Measurements from ENCODE around the gene SART1.

SART1 gene

DNA sequence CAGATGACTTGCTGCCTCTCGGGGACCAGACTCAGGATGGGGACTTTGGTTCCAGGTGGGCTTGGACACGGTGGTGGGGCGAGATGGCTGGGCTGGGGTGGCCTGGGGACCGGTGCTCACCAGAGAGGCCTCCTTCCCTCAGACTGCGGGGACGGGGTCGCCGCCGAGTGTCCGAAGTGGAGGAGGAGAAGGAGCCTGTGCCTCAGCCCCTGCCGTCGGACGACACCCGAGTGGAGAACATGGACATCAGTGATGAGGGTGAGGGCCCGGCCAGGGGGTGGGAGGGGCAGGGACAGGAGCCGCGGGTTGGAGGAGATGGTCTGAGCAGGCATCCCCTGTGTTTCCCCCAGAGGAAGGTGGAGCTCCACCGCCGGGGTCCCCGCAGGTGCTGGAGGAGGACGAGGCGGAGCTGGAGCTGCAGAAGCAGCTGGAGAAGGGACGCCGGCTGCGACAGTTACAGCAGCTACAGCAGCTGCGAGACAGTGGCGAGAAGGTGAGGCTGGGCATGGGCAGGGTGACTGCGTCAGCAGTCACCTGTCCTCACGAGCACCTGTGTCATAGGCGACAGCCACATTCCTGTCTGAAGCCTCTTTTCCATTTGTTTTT, 5.9 kb downstream of the SART1 start:
- no peak for DNase-seq

DNA sequence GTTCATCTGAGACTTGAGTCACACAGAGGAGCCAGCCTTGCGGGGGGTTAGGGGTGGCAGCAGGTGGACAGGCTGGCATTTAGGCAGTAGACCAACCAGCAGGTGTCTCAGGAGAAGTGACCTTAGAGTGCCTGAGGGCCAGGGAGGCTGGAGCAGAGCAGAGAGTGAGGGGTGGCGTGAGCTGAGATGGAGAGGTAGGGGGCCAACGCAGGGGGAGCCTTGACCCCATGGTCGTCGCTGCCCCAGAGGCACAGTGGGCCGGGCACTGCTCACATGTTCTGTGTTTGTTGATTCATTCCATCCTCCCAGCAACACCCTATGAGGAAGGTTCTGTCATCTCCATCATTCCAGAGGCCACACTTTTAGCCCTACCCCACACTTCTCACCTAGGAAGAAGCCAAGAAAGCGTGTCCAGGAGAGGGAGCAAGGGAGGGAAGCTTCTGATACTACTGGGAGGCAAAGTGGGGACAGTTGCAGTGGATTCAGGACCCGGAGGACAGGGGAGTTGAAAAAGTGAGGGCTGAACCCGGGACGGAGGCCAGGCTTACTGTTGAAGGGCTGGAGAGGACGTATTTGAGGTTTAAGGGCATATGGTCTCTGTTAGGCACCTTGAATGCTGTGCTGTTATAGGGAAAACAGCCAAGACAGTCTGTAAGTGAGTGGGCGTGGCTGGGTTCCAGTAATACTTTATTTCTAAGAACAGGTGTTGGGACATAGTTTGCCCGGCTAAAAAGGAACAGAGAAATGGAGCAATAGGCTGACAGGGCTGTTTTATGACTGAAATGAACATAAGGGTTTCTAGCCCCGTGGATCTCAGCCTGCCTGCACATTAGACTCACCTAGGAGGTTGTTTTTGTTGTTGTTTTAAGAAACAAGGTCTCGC, 7.3 kb downstream of the SART1 start:
- no peak for DNase-seq

DNA sequence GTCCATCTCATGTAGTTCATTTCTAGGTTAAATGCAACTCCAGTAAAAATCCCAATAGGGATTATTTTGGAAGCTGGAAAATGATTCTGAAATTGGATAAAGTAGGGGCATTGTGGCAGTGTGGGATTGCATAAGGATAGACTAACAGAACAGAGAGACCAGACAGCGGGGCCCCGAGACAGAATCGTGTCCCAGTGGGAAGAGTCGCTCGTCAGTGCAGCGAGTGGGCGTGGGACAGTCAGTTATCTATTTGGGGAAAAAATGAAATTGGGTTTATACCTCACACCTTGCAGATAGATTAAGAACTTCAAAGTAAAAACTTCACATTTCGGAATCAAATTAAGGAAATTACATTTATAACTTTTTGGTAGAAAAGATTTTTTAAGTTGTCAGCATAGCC, 10.6 kb downstream of the SART1 start:
- DNase-seq = no peak

DNA sequence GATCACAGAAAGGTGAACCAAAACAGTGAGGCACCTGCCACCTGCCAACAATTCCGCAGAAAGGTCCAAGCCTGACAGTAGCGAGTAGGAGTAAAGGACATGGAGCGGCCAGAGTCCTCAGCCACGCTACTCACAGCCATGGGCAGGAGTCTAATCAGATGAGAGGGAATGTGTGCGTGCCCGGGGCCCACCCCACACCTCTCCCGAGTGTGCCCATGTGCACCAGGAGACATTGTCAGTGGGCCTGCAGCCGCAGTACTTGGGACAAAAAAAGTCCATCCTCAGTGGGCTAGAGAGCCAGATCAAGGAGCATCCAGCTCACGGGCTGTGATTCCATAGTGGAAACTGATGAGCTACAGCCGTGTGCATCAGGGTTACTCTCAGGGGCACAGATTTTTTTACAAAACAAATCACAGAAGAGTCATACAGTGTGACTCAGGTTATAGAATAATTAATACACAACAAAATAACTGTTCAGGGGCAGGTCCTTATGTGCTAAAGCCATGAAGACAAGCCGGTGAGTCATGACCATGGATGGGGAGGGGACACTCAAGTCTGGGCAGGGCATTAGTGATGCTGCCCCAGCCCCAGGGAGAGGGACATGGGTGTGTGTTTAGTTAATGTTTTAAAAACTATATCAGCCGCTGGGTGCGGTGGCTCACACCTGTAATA, 12.0 kb downstream of the SART1 start:
- no peak for DNase-seq

DNA sequence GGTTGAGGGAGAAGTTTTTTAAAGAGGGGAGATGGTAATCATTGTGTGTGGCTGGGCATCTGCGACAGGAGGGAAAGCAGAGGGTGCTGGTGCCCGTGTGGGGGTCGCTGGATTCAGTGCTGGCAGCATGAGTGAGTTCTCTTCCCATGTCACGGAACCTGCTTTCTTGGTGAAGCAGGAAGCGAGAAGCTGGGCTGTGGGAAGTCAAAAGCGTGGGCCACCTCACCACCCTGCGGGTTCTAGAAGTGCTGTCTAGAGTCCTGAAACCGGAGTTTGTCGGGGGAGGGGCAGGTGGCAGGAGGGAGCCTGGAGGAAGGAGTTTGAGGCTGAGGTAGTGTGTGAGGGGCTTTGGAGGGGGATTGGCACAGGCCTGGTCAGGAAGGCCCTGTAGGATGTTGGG, 14.2 kb downstream of the SART1 start:
- DNase-seq = no peak

DNA sequence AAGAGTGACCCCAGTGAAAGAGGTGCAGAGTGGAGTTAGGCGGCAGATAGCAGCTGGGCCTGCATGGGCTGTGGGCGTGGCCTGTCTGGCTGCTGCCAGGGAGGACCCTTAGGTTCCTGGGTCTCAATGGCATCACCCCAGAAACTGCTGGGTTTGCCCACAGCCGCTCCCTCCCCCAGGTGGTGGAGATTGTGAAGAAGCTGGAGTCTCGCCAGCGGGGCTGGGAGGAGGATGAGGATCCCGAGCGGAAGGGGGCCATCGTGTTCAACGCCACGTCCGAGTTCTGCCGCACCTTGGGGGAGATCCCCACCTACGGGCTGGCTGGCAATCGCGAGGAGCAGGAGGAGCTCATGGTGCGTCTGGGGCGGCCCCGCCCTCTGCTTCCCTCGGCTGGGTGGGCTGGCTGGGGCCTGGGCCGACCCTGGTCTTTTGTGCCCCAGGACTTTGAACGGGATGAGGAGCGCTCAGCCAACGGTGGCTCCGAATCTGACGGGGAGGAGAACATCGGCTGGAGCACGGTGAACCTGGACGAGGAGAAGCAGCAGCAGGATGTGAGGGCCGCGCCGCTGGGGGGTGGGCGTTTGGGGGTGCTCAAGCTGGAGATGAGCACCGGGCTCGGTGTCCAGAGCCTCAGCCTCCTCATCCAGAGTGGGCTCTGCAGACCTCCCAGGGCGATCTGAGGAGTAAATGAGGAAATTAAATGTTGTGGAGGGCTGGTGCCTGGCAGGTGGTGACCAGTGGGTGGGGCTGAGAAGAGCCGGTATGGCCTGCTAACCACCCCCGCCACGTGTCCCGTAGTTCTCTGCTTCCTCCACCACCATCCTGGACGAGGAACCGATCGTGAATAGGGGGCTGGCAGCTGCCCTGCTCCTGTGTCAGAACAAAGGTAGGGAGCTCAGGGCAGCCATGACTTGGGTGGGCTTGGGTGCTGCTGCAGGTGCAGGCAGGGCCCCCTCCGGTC, 15.0 kb downstream of the SART1 start:
- DNase-seq = no peak

DNA sequence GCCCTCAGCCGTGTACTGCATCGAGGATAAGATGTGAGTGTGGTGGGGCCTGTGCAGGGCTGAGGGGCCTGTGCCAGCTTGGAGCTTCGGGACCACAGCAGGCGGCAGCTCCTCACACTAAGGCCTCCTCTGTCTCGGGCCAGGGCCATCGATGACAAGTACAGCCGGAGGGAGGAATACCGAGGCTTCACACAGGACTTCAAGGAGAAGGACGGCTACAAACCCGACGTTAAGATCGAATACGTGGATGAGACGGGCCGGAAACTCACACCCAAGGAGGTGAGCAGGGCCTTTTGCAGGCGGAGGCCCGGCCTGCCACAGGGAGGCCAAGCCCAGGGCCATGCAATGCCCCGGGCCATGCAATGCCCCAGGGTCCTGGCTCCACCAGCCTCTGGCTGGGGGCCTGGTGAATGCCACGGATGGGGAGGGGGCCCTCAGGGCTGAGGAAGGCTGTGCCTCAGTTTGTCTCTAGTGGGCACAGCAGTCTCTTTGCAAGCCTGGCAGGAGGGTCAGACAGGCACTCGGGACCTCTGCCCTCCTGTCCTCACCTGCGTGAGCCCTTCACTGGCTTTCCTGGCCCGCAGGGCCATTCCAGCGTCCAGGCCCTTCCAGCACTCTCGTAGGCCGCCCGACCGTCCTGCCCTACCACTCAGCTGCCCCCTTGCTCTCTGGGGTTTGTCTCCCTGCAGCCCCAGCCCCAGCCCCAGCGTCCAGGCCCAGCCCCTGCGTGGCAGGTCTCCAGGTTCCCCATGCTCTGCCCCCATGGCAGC, 16.3 kb downstream of the SART1 start:
- DNase-seq = no peak

DNA sequence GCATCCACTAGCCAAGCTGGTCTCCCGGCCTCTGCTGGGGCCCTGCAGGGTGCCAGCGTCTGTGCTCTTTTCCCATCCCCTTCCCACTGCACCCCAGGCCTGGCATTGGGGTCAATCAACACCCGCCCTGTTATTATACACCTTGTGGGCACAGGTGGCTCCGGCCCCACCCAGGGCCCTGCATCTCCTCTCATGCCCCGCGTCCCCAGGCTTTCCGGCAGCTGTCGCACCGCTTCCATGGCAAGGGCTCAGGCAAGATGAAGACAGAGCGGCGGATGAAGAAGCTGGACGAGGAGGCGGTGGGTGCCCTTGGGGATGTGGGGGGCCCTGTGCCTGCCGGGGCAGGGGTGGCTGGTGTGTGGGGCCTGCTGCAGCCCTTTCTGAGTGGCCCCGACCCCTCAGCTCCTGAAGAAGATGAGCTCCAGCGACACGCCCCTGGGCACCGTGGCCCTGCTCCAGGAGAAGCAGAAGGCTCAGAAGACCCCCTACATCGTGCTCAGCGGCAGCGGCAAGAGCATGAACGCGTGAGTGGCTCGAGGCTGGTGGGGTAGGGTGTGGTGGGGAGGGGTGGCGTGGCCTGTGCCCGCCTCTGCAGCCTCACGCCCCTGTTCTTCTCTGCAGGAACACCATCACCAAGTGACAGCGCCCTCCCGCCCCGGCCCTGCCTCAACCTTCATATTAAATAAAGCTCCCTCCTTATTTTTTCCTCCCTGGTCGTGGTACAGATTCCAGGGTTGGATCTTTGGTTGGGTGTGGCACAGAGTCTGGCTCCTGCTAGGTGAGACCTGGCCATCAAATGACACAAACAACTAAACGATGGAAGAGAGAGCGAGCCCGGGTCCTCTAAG, 17.1 kb downstream of the SART1 start:
- no peak for DNase-seq

DNA sequence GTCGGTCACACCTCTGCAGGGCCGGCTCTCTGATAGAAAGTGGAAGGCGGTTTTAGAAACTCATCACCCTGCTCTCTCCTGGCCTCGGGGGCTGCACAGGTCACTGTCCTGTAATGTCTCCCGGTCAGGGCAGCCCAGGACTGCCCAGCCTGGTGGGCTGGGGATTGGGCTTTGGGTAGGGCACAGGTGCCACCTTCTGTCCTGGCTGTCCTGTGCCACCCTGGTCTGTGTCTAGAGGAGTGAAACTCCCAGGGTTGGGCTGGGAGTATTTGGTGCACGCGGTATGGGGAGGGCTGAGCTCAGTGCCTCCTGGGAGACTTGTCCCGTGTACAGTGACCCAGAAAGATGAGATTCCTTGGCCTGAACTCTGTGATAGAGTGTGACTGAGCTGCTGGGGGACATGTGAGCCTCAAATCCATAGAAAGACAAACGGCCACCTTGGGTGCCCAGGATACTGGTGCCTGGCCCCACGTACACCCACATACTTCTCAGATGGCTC, 17.8 kb downstream of the SART1 start:
- DNase-seq = no peak

DNA sequence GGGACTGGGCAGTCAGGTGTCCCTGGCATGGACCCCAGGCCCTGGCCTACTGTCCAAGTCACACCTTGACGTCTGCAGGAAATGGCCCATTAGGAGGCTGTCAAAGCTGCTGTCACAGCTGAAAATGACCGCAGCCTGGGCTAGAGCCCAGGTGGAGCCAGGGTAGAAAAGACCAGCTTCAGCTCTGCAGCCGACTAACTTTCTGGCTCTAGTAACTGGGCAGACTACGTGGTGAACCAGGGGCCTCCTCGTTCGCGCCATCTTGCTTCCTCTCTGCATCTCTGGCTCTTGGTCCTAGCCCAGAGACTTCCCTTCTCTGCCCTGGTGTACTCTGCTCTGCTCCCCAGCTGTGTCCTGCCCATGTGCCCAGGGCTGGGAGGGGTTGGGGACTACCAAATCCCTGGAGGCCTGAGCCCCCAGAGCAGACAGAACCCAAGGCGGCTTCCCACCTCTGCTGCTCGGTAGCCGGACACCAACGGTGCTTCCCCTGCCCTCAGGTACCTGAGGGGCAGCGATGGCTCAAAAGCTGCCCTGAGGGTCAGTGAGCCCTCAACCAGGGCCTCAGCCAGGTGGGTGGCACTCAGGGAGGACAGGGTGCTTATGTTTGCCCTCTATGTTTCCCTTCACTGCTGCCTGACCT, 19.7 kb downstream of the SART1 start:
- no peak for DNase-seq

DNA sequence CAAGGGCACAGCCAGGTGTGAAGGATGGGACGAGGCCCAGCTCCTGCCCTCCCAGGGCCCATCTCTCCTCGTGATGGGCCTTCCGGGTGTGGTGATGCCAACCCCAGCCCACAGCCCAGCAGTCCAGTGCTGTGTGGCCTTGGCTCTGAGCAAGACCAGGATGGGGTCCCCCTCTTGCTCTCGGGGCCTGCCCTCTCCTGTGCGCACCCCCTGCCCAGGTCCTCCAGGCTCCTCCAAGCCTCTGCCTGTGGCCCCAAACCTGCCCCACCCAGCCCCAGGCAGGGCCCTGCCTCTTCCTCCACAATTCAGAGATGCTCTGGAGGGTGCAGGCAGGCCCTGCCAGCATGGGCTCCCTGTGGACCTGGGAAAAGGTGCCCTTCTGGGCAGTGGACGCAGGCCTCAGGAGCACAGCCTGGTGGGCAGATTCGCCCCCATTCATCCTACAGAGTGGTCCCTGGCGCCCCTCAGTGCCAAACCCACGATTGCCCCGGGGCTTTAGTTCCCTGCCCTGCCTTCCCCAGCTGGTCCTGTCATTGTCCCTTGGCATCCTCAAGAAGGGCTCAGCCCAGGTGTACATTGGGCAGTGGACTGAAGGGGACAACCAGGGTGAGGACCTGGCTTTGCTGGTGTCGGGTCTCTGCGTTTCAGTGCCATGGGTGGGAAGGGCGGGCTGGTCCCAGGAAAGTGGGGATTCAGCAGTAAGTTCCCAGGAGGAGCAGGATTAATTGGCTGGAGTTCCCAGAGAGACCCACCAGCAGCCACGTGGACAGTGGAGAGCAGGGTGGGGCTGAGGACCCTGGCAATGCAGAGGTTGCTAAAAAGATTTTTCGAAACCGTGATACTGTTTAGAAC, 20.7 kb downstream of the SART1 start:
- no peak for DNase-seq

DNA sequence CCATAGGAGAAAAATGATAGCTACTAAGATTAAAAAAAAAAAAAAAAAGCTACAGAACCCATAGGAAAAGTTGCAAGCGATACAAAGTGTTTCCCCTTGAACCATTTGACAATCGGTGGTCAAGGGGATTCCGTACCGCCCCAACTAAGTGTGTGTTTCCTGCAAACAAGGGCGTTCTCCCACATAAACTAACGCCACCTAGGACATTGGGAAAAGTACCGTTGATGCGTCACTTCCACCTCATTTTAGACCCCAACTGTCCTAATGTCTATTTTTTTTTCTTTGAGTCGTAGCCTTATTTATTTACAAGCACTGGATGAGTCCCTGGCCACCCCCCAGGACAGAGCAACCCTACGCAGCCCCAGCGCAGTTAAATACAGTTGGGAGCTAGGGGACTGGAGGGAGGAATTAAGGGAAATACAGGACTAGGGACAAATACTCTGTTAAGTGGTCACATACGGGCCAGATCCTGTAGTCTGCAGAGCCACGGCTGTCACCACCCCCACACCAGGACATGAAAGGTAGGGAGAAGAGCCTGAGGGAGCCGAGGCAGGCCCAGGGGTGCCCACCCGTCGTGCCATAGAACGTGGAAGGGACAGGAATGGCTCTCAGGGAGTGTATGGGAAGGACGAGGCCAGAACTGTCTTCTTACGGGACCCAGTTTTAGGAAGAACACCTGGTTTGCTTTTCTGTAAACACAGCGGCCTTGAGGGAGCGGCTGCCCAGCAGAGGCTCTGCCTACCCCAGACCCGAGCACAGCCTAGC, 21.5 kb downstream of the SART1 start:
- no peak for DNase-seq

DNA sequence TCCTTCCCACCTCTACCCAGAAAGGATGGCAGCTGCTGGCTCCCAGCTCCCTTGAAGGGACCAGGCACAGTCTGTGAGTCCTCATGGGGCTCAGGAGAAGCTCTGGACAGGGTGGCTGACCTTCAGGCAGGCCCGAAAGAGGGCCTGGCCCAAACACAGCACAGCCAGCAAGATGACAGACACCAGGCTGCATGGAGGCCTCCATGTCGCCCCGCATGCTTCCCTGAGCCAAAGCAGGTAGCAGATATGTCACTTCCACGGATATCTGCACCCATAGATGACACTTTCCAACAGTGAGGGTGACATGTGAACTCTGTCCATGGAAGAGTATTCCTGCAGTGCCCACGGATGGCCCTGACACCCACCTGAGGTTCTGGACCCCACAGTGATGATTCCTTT, 22.1 kb downstream of the SART1 start:
- no peak for DNase-seq

DNA sequence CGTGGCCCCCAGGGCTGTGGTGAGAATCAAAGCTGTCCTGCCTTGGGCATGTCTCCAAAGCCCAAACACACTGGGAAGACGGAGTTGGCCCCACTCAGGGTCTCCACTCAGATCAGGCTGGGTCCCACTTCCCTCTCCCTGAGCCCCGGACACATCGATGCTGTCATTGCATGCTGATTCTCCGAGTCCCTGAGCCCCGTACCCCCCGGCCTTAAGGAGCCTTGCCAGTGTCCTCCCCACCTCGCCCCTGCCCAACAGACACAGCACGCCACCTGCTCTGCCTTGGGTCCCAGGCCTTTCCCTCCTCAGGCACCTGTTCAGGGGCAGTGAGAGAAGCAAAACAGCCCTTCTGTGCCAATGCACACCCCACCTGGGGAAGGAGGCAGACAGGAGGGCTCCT, 25.8 kb downstream of the SART1 start:
- no peak for DNase-seq

DNA sequence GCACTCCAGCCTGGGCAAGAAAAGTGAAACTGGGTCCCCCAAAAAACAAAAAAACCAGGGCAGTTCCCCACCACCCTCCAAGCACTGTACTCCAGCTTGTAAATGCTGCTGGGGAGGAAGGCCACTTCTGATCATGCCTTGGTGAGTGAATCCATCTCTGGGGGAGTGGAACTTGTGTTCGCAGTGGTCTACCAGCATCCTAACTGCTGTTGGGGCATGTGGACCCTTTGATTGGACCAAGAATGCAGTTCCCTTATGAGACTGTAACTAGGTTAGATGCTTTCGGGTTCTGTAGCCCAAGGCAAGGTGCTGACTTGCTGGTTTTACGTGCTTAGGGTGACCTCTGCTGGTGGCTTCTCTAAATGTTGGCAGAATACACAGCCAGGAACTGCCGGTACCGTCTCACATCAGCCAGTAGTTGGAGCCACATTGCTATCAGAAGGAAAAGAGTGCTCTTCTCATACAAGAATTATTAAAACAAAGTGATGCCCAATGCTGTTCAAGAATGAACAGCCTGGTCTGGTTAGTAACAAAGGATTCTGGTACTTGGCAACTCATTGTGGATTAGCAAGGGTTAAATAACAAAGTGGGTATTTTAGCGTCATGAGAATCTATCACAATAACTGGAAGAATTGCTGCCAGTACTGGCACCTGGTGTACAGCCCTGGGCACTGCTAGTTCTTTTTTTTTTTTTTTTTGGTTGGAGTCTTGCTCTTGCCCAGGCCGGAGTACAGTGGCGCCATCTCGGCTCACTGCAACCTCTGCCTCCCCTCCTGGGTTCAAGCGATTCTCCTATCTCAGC, 27.5 kb downstream of the SART1 start:
- DNase-seq = peak; percentile 91

DNA sequence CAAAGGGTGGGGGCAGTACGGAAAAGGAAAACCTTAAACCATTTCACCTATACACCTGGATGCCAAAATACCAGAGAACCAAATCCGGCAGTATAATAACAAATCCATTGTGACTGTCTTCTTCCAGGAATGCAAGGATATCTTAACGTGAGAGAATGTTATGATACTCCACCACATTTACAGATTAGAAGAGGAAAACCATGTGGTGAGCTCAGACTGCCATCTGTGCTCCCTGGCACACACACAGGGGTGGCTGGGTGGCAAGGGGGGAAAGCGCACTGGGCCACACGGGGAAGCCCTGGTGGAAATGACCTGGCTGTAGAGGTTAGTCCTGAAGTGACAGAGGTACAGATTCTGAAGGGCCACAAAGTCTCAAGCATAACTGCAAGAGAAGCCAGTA, 30.5 kb downstream of the SART1 start:
- no peak for DNase-seq

DNA sequence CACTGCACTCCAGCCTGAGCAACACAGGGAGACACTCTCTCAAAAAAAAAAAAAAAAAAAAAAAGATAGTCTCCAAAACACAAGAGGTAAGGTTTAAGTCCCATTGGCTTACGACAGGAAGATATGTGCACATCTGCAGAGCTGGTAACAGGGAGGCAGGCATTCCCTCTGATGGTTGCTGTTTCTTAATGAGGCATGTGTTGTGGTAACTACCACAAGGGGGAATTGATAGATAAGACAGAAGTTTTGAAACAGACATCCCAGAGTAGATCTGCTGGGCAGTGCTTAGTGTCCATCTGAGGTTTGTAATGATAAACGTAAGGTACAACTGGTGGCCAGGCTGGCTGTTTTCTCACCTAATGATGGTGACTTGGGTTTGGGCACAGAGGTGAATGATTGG, 35.8 kb downstream of the SART1 start:
- no peak for DNase-seq

Measured in central memory CD4-positive, alpha-beta T cell (primary cell).